Measurements from ENCODE around the gene USF2.
"Not testable (repeated sequence)": the region's sequence is repeated elsewhere in the genome, so short reads cannot be mapped to it uniquely, and the experiment has no call there.

Gene USF2

DNA sequence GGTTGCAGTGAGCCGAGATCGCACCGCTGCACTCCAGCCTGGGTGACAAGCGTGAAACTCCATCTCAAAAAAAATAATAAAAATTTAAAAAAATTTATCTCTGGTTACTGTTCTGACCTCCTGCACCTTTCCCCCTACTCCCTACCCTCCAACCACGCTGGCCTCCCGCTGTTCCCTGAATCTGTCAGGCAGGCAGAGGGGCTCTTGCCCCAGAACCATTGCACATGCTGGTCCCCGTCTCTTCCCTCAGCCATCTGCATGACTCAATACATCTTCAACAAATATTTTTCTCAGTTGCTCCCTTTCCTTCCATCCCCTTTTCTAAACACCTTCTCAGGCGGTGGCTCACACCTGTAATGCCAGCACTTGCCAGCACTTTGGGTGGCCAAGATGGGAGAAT is 39.2 kb upstream of the USF2 start:
- H3K27ac Mint-ChIP-seq, result no peak overlapping the region
- CTCF ChIA-PET, result no interaction called here
- H3K4me3 Mint-ChIP-seq, result no peak overlapping the region

DNA sequence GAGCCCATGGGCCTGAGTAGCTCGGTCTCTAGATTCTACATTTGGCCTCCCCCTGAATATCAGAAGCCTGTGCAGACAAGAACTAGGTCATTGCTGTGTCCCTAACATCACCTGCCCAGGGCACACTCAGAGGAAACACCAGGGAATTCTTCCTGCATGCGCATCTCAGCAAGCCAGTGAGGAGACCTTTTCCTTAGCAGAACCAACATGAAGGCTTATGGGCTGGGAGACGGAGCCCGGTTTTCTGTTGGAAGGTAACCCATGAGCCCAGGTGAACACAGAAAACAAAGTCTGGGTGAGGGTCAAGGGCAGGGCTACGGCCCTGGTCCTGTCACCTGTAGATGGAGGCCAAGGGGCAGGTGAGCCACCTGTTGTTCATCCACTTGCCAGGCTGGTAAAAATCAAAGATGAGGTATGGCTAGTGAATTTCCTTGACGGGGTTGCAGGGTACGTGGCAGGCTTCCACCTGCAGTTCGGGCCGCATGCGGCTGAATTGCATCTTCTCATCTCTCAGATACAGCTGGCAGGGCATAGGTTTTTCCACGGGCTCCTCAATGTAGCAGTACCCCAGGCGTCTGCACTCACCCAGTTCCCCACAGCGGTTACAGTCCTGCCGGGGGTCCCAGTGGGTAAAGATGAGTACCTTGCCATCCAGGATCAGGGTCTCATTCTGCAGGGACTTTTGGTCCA is 36.7 kb upstream of the USF2 start:
- Mint-ChIP-seq H3K27ac (no peak overlapping the region), H3K36me3 (peaks cover 2% of the 10 kb centered on the region), H3K4me3 (no peak overlapping the region), H3K4me1 (peaks cover 5% of the 10 kb centered on the region), H3K9me3 (peaks cover 6% of the 10 kb centered on the region), H3K27me3 (peaks cover 38% of the 10 kb centered on the region)
- CTCF ChIA-PET, result no interaction called here
- no peak for DNase-seq

More for the DNA sequence above, 39.2 kb upstream of the USF2 start:
- DNase-seq, result peak; percentile 3
- peaks cover 36% of the 10 kb centered on the region for H3K27me3 Mint-ChIP-seq
- peaks cover 13% of the 10 kb centered on the region for H3K4me1 Mint-ChIP-seq
- peaks cover under 1% of the 10 kb centered on the region for H3K36me3 Mint-ChIP-seq
- peaks cover 3% of the 10 kb centered on the region for H3K9me3 Mint-ChIP-seq

DNA sequence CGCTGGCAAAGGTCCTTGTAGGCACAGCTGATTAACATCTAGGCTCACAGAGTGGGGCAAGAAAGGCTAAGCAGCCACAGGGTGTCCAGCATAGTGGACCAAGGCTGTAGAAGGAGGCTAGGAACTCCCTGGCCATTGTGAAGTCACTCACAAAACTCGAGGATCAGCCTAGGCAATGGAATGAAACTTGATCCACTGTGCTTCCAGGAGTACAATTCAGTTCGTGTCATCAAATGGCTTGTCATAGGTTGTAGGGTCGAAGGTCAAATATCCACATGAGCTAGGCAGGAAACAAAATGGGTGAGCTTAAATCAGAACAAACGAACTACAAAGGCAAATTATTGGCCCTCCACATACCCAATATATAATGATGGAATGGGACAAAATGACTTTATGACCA is 35.9 kb upstream of the USF2 start:
- Mint-ChIP-seq H3K27ac (no peak overlapping the region), H3K4me1 (peaks cover 5% of the 10 kb centered on the region), H3K4me3 (no peak overlapping the region), H3K36me3 (peaks cover 2% of the 10 kb centered on the region), H3K27me3 (peaks cover 38% of the 10 kb centered on the region), H3K9me3 (peaks cover 6% of the 10 kb centered on the region)
- CTCF ChIA-PET, result no interaction called here
- DNase-seq, result no peak

DNA sequence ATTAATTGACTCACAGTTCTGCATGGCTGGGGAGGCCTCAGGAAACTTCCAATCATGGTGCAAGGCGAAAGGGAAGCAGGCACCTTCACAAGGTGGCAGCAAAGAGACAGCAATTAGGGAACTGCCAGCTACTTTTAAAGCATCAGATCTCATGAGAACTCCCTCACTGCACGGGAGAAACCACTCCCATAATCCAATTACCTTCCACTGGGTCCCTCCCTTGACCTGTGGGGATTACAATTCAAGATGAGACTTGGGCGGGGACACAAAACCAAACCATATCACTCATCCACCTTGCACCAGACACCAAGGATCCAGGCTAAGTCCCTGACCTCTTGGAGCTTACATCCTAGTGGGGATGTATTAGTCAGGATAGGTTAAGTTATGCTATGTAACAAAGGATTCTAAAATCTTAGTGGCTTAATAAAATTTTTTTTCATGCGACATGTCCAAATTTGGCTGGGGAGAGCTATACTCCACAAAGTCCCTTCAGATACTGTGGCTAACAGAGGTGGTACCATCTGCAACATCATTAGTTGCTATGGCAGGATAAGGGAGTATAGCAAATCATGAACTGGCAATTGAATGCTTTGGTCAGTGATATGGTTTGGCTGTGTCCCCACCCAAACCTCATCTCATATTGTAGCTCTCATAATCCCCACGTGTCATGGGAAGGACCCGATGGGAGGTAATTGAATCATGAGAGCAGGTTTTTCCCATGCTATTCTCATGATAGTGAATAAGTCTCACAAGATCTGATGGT is 31.9 kb upstream of the USF2 start:
- H3K9me3 Mint-ChIP-seq, result peaks cover 17% of the 10 kb centered on the region
- peaks cover 28% of the 10 kb centered on the region for H3K4me1 Mint-ChIP-seq
- H3K27ac Mint-ChIP-seq, result peak overlapping the region; percentile 38
- H3K36me3 Mint-ChIP-seq, result peaks cover 18% of the 10 kb centered on the region
- CTCF ChIA-PET, result interaction anchor here (0.9 to 1.4 kb wide), 3 partner anchors 14 to 258 kb away, joined by 3 to 4 read pairs (median 3); no protein-coding TSS in a partner anchor
- peak; percentile 50 for DNase-seq
- peaks cover 32% of the 10 kb centered on the region for H3K27me3 Mint-ChIP-seq
- H3K4me3 Mint-ChIP-seq, result no peak overlapping the region

DNA sequence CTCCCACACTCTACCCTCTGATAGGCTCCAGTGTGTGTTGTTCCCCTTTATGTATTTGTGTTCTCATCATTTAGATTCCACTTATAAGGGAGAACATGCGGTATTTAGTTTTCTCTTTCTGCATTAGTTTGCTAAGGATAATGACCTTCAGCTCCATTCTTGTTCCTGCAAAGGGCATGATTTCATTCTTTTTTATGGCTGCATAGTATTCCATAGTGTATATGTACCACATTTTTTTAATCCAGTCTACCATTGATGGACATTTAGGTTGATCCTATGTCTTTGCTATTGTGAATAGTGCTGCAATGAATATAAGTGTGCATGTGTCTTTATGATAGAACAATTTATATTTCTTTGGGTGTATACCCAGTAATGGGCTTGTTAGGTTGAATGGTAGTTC is 29.2 kb upstream of the USF2 start:
- Mint-ChIP-seq H3K27me3 (peaks cover 24% of the 10 kb centered on the region), H3K4me3 (peak overlapping the region; percentile 51), H3K27ac (peak overlapping the region; percentile 86), H3K9me3 (peaks cover 26% of the 10 kb centered on the region), H3K36me3 (peaks cover 23% of the 10 kb centered on the region), H3K4me1 (peaks cover 28% of the 10 kb centered on the region)
- DNase-seq, CTCF ChIA-PET: not testable (repeated sequence)

DNA sequence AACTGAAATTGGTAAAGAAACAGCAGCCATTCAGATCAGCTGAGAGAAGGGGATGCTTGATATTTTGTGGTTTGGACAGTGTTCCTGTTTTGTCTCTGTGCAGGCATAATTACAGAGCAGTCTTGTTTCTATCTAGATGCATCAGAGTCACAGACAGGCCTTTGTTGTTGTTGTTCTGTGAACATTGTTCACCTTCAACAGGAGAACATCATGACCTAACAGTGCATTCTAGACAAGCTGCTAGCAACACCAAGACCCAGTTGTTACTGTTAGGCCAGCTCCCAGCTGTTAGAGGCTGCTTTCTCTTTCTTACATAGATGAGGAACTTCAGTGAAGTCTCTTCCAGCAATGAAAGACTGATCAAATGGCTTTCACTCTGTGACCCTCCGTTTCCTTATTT is 28.4 kb upstream of the USF2 start:
- peaks cover 28% of the 10 kb centered on the region for H3K4me1 Mint-ChIP-seq
- H3K27ac Mint-ChIP-seq, result peak overlapping the region; percentile 86
- peaks cover 27% of the 10 kb centered on the region for H3K9me3 Mint-ChIP-seq
- CTCF ChIA-PET, result interaction anchor here (1.7 to 2.2 kb wide), 2 partner anchors 25 to 99 kb away, joined by 5 to 6 read pairs; no protein-coding TSS in a partner anchor
- peak overlapping the region; percentile 51 for H3K4me3 Mint-ChIP-seq
- peak; percentile 39 for DNase-seq
- H3K27me3 Mint-ChIP-seq, result peaks cover 25% of the 10 kb centered on the region
- peaks cover 24% of the 10 kb centered on the region for H3K36me3 Mint-ChIP-seq

DNA sequence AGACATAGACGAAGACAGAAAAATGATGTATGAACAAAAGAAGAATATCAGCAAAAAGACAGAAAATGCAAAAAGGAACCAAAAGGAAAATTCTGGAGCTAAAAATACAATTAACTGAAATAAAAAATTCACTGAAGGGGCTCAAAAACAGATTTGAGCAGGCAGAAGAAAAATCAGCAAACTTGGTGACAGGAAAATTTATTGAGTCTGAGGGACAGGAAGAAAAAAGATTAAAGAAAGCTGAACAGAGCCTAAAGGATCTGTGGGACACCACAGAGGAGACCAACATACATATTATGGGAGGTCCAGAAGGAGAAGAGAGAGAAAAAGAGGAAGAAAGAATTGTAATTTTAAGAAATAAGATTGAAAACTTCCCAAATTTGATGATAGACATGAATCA is 27.3 kb upstream of the USF2 start:
- Mint-ChIP-seq H3K9me3 (peaks cover 31% of the 10 kb centered on the region), H3K36me3 (peaks cover 26% of the 10 kb centered on the region), H3K27me3 (peaks cover 31% of the 10 kb centered on the region), H3K4me1 (peaks cover 28% of the 10 kb centered on the region), H3K4me3 (no peak overlapping the region), H3K27ac (no peak overlapping the region)
- CTCF ChIA-PET, result interaction anchor here (1.4 to 2.2 kb wide), 4 partner anchors 24 to 100 kb away, joined by 4 to 7 read pairs (median 6); partner anchors contain the start of gene FXYD5
- DNase-seq, result no peak

DNA sequence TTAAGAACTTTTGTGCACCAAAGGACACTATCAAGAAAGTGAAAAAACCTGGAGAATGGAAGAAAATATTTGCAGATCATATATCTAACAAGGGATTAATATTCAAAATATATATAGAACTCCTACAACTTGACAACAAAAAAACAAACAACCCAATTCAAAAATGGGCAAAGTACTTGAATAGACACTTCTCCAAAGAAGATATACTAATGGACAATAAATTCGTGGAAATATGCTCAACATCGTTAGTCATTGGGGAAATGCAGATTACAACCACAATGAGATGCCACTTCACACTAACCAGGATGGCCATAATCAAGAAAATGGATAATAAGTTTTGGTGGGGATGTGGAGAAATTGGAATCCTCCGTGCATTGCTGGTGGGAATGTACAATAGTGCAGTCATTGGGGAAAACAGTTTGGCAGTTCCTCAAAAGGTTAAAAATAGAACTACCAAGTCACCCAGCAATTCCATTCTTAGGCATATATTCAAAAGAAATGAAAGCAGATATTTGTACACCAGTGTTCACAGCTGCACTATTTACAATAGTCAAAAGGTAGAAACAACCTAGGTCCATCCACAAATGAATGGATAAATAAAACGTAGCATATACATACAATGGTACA is 22.2 kb upstream of the USF2 start:
- H3K27me3 Mint-ChIP-seq, result peaks cover 62% of the 10 kb centered on the region
- no peak for DNase-seq
- peaks cover 22% of the 10 kb centered on the region for H3K9me3 Mint-ChIP-seq
- CTCF ChIA-PET, result no interaction called here
- H3K4me3 Mint-ChIP-seq, result peak overlapping the region; percentile 35
- no peak overlapping the region for H3K27ac Mint-ChIP-seq
- peaks cover 35% of the 10 kb centered on the region for H3K4me1 Mint-ChIP-seq
- H3K36me3 Mint-ChIP-seq, result peaks cover 25% of the 10 kb centered on the region

DNA sequence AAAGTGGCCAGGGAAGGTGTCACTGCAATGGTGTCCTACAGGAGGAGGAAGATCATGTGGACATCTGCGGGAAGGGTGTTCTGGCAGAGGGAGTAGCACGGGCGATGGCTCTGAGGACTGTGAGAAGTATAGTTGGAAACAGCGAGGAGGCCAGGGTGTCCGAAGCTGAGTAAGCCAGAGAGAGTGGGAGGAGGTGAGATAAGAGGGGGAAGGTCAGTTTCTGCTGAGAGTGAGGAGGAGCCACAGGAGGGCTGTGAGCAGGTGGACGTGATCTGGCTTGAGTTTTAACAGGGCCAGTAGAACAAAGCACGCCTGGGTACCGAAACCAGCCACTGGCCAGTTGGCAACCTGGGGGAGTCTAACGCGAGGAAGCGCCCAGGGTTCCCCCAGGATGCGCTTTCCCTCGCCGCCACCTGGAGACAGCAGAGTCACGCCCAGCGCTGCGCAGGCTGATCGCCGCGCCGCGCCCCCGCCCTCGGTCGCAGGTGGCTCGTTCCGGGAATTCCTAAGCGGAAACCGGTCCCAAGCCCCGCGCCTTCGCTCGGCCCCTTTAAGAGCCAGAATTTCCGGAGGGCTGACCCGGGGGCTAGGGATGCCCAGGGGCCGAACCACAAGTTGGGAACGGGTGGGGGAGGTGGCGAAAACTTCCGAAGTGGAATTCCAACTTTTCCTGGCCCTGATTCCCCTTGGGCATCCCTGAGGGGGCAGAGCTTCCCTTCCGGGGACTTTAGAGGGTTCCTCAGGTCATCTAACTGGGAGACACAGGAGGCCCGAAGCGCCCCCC is 21.0 kb upstream of the USF2 start:
- Mint-ChIP-seq H3K9me3 (peaks cover 18% of the 10 kb centered on the region), H3K4me1 (peaks cover 35% of the 10 kb centered on the region), H3K36me3 (peaks cover 21% of the 10 kb centered on the region), H3K27ac (peak overlapping the region; percentile 83), H3K4me3 (peak overlapping the region; percentile 82), H3K27me3 (peaks cover 54% of the 10 kb centered on the region)
- CTCF ChIA-PET, result interaction anchor here (0.9 kb wide), 1 partner anchor 247 kb away, joined by 3 read pairs; no protein-coding TSS in a partner anchor
- peak; percentile 64 for DNase-seq

DNA sequence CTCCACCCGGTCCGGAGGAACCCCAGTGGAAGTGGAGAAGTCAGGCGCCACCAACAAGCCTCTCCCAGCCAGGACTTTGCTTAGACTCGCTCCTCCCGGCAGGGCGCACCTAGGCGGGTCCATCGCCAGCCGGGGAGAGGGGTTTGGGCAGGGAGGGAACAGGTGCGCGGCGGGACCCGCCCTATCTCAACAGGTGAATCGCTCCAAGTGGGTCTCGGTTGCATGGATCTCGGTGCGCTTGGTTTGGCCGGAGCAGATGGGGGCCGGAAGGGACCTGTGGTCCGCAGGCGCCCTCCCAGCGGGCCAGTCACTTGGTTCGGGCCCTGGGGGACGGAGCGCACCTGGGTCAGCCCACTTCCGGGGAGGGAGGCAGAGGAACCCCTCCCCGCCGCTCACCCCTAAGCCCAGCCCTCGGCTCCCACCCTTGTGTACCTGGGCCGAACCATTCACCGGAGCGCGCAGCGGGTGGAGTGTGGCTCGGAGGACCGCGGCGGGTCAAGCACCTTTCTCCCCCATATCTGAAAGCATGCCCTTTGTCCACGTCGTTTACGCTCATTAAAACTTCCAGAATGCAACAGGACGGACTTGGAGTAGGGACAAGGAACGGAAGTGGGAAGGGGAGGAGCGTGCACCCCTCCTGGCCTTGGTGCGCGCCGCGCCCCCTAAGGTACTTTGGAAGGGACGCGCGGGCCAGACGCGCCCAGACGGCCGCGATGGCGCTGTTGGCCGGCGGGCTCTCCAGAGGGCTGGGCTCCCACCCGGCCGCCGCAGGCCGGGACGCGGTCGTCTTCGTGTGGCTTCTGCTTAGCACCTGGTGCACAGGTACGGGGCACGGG is 20.2 kb upstream of the USF2 start, which contains the start of gene LSR:
Gene LSR (plus strand): TSS at position 693 of the 836 bp plus-strand sequence. CDS start 21 bp downstream, at position 714.
- peak within 1 kb of the TSS; percentile 83 for H3K27ac Mint-ChIP-seq
- CTCF ChIA-PET, result no interaction called here
- H3K27me3 Mint-ChIP-seq, result peaks cover 54% of the 10 kb centered on the region
- peaks cover 15% of the 10 kb centered on the region for H3K9me3 Mint-ChIP-seq
- peak; percentile 82 for DNase-seq
- H3K4me3 Mint-ChIP-seq, result peak within 1 kb of the TSS; percentile 82
- H3K36me3 Mint-ChIP-seq, result peaks cover 24% of the 10 kb centered on the region
- H3K4me1 Mint-ChIP-seq, result peaks cover 37% of the 10 kb centered on the region

DNA sequence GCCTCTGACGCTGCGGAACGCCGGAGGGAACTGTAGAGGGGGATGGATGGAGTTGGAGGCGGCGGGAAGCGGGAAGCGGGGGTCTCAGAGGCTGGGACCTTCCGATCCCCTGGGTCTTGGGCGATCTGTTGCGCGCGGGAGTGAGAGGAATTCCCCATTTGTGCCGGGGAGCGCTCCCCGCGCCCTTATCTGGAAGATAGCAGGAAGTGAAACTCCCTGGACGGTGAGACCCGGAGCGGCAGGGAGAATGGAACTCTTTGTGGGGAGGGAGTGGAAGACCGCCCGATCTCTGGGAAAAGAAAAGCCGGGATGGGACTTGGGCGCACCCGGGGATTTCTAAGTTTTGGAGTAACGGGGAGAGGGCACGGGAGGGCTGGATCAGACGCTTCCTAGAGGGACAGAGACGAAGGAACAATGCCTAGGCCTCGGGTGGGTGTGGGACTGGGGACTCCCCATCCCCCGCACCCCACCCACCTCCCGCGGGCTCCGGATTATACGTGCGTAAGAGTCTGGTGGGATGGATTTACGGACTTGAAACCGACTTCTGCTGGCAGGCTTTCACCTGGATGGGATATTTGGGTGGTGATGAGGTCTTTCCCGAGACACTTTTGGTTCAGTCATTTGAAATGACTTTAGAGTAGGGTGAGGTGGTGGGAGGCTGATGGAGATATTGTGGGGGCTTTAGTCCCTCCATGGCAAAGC is 19.5 kb upstream of the USF2 start:
- no peak for DNase-seq
- peaks cover 24% of the 10 kb centered on the region for H3K36me3 Mint-ChIP-seq
- no peak overlapping the region for H3K27ac Mint-ChIP-seq
- CTCF ChIA-PET, result no interaction called here
- H3K27me3 Mint-ChIP-seq, result peaks cover 54% of the 10 kb centered on the region
- peaks cover 37% of the 10 kb centered on the region for H3K4me1 Mint-ChIP-seq
- peak overlapping the region; percentile 82 for H3K4me3 Mint-ChIP-seq
- H3K9me3 Mint-ChIP-seq, result peaks cover 11% of the 10 kb centered on the region

DNA sequence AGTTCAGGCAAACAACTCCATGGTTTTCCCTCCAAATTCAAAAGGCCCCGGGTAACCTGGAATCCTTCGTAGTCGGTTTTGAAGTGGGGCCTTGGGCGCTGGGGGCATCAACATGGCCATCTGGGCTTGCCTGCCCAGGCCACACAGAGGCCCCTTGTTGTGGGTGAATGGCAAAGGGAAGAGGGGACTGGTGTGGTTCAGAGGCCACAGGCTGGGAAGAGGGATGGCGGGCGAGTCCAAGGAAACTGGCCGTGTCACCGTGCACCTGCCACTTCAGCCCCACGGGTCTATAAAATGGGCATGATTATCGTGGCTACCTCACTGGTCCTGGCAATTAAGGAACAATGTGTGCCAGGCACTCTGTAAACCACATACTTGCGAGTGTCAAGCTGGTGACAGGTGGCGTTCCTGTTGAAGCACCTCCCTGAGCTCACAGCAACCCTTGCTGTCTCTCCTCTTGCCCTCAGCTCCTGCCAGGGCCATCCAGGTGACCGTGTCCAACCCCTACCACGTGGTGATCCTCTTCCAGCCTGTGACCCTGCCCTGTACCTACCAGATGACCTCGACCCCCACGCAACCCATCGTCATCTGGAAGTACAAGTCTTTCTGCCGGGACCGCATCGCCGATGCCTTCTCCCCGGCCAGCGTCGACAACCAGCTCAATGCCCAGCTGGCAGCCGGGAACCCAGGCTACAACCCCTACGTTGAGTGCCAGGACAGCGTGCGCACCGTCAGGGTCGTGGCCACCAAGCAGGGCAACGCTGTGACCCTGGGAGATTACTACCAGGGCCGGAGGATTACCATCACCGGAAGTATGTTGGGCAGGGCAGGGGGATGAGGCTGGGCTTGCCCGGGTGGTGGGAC is 18.7 kb upstream of the USF2 start:
- no peak for DNase-seq
- peaks cover 17% of the 10 kb centered on the region for H3K36me3 Mint-ChIP-seq
- H3K4me1 Mint-ChIP-seq, result peaks cover 37% of the 10 kb centered on the region
- H3K27me3 Mint-ChIP-seq, result peaks cover 49% of the 10 kb centered on the region
- CTCF ChIA-PET, result interaction anchor here (1.0 to 1.2 kb wide), 2 partner anchors 14 kb away, joined by 3 read pairs; no protein-coding TSS in a partner anchor
- peak overlapping the region; percentile 5 for H3K27ac Mint-ChIP-seq
- peak overlapping the region; percentile 82 for H3K4me3 Mint-ChIP-seq
- peaks cover 5% of the 10 kb centered on the region for H3K9me3 Mint-ChIP-seq
